Retinal pigment epithelial cell (primary cell): ENCODE results near the gene ANKRD7.

Experiments
- DNase-seq: peaks from one replicate; pipeline ENCODE4 v3.0.0-alpha.2; 2010; ENCODE audit warnings: low read depth
- H3K4me3 ChIP-seq: 2 replicates; pipeline ENCODE4 v1.5.1; 2011; ENCODE audit warnings: mild to moderate bottlenecking, low read length, control low read depth, moderate library complexity
- CTCF ChIP-seq: conservative IDR thresholded peaks from 2 replicates; pipeline ENCODE4 v1.5.1; 2011; ENCODE audit warnings: low read depth, low read length, control low read depth, inconsistent platforms

ANKRD7 gene

GRCh38 chr7:118214051-118214832 lies 10.3 kb upstream of the ANKRD7 start:
- H3K4me3 ChIP-seq = peak overlapping the region; percentile 80
- TF ChIP-seq CTCF = no peak
- DNase-seq = peak; percentile 56

- peak overlapping the region; percentile 80 for H3K4me3 ChIP-seq
- TF ChIP-seq CTCF = no peak
- DNase-seq = no peak
These were observed 9.7 kb upstream of the ANKRD7 start for GRCh38 chr7:118214833-118215182.

- no peak for TF ChIP-seq CTCF
- no peak overlapping the region for H3K4me3 ChIP-seq
- no peak for DNase-seq
These were observed 7.3 kb upstream of the ANKRD7 start for GRCh38 chr7:118217210-118217619.

- TF ChIP-seq CTCF = no peak
- DNase-seq = no peak
- H3K4me3 ChIP-seq = no peak overlapping the region
These were observed 5.9 kb upstream of the ANKRD7 start for GRCh38 chr7:118218413-118219156.

GRCh38 chr7:118219157-118219512 lies 5.4 kb upstream of the ANKRD7 start:
- no peak for TF ChIP-seq CTCF
- no peak overlapping the region for H3K4me3 ChIP-seq
- no peak for DNase-seq

GRCh38 chr7:118220583-118220982 lies 3.9 kb upstream of the ANKRD7 start:
- TF ChIP-seq CTCF = no peak
- DNase-seq = no peak
- no peak overlapping the region for H3K4me3 ChIP-seq

GRCh38 chr7:118222591-118222990 lies 1.9 kb upstream of the ANKRD7 start:
- H3K4me3 ChIP-seq = no peak overlapping the region
- no peak for TF ChIP-seq CTCF
- no peak for DNase-seq
